Smooth muscle cell of bladder (primary cell): ENCODE data around the gene MAMLD1. TPM values are rescaled to one million over a fixed set of nuclear protein-coding genes. Genes with fewer than 3 reads are reported as not detected.

Experiments
- total RNA-seq: library from RNA; depleted of rRNA; stranded (reverse); fragments of >200 nt; gene quantifications from 2 replicates; pipeline ENCODE4 v1.2.3, GENCODE V29; 2014

The MAMLD1 gene
- 0.28 and 0.85 TPM in 2 replicates for total RNA-seq

DNA sequence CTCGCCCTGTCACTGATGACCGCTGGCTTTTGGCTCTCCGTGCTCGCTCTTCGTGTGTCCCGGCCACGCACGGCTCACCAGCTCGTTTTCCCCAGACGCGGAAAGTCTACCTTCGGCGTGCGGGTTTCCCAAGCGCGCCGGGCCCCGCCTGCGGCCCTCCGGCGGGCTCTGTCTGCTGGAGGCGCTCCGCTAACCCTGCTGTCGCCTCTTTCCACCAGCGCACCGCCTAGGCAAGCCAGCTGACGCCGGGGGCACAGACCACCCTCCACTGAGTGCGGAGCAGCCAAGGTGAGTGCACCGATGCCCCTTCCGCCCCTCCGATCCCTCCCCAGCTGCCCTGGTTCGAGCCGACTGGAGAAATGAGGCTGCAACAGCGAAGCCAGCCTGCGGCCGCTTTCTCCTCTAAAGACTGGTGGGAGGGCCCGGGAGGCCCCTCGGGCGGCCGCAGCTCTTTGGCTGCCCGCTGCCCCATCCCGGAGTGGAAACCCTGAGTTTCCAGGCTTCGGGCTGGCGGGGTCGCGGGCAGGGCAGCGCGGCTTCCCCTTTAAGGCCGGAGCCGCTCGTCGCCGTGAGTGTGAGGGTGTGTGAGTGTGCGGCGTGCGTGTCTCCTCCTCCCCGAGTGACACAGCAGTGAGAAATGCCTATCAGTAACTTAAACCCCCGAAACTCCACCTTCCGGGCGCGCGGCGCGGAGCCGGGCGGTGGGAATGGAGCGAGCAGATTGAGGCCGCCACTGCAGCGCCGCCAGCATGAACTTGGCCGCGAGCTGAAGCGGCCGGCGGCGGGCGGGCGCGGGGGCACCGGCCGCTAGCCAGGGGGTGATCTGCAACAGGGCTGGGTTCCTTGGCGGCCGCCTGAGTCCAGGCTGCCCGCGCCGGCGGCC, at the start of gene MAMLD1:
Gene MAMLD1, plus strand, starts transcription at position 719 of the 883 bp plus-strand sequence. CDS start 82,200 bp downstream, outside the sequence.

Other genes starting within 250 kb of the MAMLD1 start
- 7.5 and 7.9 TPM in 2 replicates for gene MTM1, start 205.3 kb downstream of the MAMLD1 start, total RNA-seq